Measurements from ENCODE around the gene ZFP42.

GRCh38 chr4:187962926-187963325 is 32.6 kb upstream of the ZFP42 start:
- TF ChIP-seq POLR2A (IDR thresholded peaks at IDR 0.05; ENCODE audit: low read depth, low read length) = no peak
- TF ChIP-seq POLR2AphosphoS5 (IDR thresholded peaks at IDR 0.05; ENCODE audit: low read depth, low read length) = no peak
- no peak for TF ChIP-seq TAF1 (IDR thresholded peaks at IDR 0.05; ENCODE audit: borderline replicate concordance, low read depth, low read length)
